HG03460 (cell line): ENCODE results near the gene SMYD2.

Source experiments
- ATAC-seq: cut with Tn5 transposase; IDR thresholded peaks from one replicate; pipeline ENCODE4 v1.9.1; 2021; ENCODE audit not compliant: unreplicated experiment

Gene SMYD2

GRCh38 chr1:214384373-214385079 is 103.6 kb downstream of the SMYD2 start:
- no peak for ATAC-seq

GRCh38 chr1:214385428-214385827 is 104.5 kb downstream of the SMYD2 start:
- no peak for ATAC-seq

- ATAC-seq: no peak
These were observed 105.4 kb downstream of the SMYD2 start for GRCh38 chr1:214386333-214386732.
